Lower leg skin (tissue), 4 donors: ENCODE measurements around the gene C9orf78. TPM values are rescaled to one million over a fixed set of nuclear protein-coding genes. Genes with fewer than 3 reads are reported as not detected.

Experiments
- DNase-seq, 2 donors: peaks; one replicate each; pipeline ENCODE4 v3.0.0-alpha.2; 2019; ENCODE audit warnings: low spot score in 2 of 2
- H3K4me3 ChIP-seq: fragments of 200-600 bp; sonication (generic); 2 replicates; pipeline ENCODE4 v1.5.1; 2017; ENCODE audit warnings: mild to moderate bottlenecking, low read depth; ENCODE audit not compliant: poor library complexity, severe bottlenecking
- POLR2A ChIP-seq, 2 donors: fragments of 450-650 bp; IDR thresholded peaks; one replicate each; pipeline ENCODE4 v1.6.1; 2016 to 2017; ENCODE audit warnings: antibody characterized with exemption in 2 of 2, mild to moderate bottlenecking in 1 of 2, moderate library complexity in 1 of 2
- WGBS, 2 donors: methylation state at CpG; one replicate each; pipeline ENCODE4 v1.1.5; 2018; 5-methylcytosine and 5-hydroxymethylcytosine counted together
- intact Hi-C: fragments of 100-400 bp; cut with DNase I; formaldehyde crosslinking; loops from one replicate; pipeline ENCODE4 v1.15.0; 2023; ENCODE audit warnings: low total_unique reads
- total RNA-seq, 4 donors: library from RNA; depleted of rRNA; stranded (reverse); fragments of >200 nt; gene quantifications; one replicate each; pipeline ENCODE4 v1.1.0, GENCODE V29; 2016
- TF ChIP-seq, protein P1 (sequence below), 3 donors: fragments of 450-650 bp; IDR thresholded peaks; one replicate each; pipeline ENCODE4 v1.5.1; 2016; ENCODE audit warnings: antibody characterized with exemption in 3 of 3, mild to moderate bottlenecking in 3 of 3, moderate library complexity in 2 of 3

C9orf78 gene
- total RNA-seq, 4 donors from 2014 or later, result 56.3 to 105 (median 61.3) TPM

DNA sequence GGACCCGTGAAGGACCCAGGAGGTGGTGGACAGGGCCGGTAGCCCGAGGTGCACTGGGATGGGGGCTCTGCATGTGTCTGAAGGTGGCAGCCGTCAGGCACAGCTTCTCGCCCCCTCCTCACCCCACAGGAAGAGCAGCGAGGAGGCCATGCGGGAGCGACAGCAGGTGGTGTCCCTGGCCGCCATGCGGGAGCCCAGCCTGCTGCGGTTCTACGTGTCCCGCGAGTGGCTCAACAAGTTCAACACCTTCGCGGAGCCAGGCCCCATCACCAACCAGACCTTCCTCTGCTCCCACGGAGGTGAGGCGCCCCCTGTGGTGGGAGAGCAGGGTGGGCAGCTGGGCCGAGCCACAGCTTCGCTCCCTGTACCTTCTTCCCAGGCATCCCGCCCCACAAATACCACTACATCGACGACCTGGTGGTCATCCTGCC lies 40.1 kb upstream of the C9orf78 start:
- intact Hi-C loops, result no loop called here
- 87 to 92% methylated on average over 23 of the region's 23 CpGs for WGBS, 2 donors
- no peak overlapping the region for H3K4me3 ChIP-seq
- DNase-seq, result no peak
- no peak for TF ChIP-seq POLR2A (IDR thresholded peaks at IDR 0.05)
- TF ChIP-seq, protein P1, sequence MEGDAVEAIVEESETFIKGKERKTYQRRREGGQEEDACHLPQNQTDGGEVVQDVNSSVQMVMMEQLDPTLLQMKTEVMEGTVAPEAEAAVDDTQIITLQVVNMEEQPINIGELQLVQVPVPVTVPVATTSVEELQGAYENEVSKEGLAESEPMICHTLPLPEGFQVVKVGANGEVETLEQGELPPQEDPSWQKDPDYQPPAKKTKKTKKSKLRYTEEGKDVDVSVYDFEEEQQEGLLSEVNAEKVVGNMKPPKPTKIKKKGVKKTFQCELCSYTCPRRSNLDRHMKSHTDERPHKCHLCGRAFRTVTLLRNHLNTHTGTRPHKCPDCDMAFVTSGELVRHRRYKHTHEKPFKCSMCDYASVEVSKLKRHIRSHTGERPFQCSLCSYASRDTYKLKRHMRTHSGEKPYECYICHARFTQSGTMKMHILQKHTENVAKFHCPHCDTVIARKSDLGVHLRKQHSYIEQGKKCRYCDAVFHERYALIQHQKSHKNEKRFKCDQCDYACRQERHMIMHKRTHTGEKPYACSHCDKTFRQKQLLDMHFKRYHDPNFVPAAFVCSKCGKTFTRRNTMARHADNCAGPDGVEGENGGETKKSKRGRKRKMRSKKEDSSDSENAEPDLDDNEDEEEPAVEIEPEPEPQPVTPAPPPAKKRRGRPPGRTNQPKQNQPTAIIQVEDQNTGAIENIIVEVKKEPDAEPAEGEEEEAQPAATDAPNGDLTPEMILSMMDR (IDR thresholded peaks at IDR 0.05), result no peak

GRCh38 chr9:129874261-129875101 lies 39.4 kb upstream of the C9orf78 start:
- intact Hi-C loops, result no loop called here
- no peak overlapping the region for H3K4me3 ChIP-seq
- WGBS, 2 donors, result 89 to 92% methylated on average over 37 to 38 of the region's 38 CpGs
- TF ChIP-seq, protein P1 (IDR thresholded peaks at IDR 0.05), result no peak
- TF ChIP-seq POLR2A (IDR thresholded peaks at IDR 0.05), result no peak
- no peak for DNase-seq

- WGBS, 2 donors, result 78 to 89% methylated on average over 14 to 16 of the region's 16 CpGs
- no peak for TF ChIP-seq POLR2A (IDR thresholded peaks at IDR 0.05)
- DNase-seq, result no peak
- intact Hi-C loops, result no loop called here
- no peak overlapping the region for H3K4me3 ChIP-seq
Observed at GRCh38 chr9:129873563-129874190, 38.6 kb upstream of the C9orf78 start.

- no peak overlapping the region for H3K4me3 ChIP-seq
- no peak for TF ChIP-seq POLR2A (IDR thresholded peaks at IDR 0.05)
- TF ChIP-seq, protein P1 (IDR thresholded peaks at IDR 0.05), result no peak
- intact Hi-C loops, result no loop called here
- WGBS, 2 donors, result 92 to 93% methylated on average over 11 of the region's 11 CpGs
- DNase-seq, result no peak
Observed at GRCh38 chr9:129871046-129871445, 36.0 kb upstream of the C9orf78 start.

GRCh38 chr9:129869585-129870501 lies 34.8 kb upstream of the C9orf78 start:
- DNase-seq, result no peak
- intact Hi-C loops, result no loop called here
- TF ChIP-seq, protein P1 (IDR thresholded peaks at IDR 0.05), result no peak
- TF ChIP-seq POLR2A (IDR thresholded peaks at IDR 0.05), result no peak
- 93% methylated on average over 19 to 24 of the region's 24 CpGs for WGBS, 2 donors
- no peak overlapping the region for H3K4me3 ChIP-seq
